Mesenchymal stem cell (in vitro differentiated cells and primary cell): Measurements from ENCODE around the gene TALDO1.

Experiments used
- DNase-seq: peaks from one replicate; pipeline ENCODE4 v3.0.0-alpha.2; 2013
- H2AFZ ChIP-seq: one replicate; pipeline ENCODE4 v1.6.1; 2013; ENCODE audit warnings: low read depth, mild to moderate bottlenecking, control low read depth, inconsistent platforms, low read length, moderate library complexity
- H2AK5ac ChIP-seq: 2 replicates; pipeline ENCODE4 v1.6.1; 2013; ENCODE audit warnings: low read length, moderate library complexity, mild to moderate bottlenecking, inconsistent platforms; ENCODE audit not compliant: severe bottlenecking
- H2BK120ac ChIP-seq: one replicate; pipeline ENCODE4 v1.6.1; 2013; ENCODE audit warnings: low read depth, mild to moderate bottlenecking, inconsistent platforms, low read length, moderate library complexity
- H2BK12ac ChIP-seq, 2 experiments: one replicate each; pipeline ENCODE4 v1.6.1; 2013; ENCODE audit warnings: inconsistent platforms in 2 of 2, low read length in 2 of 2, mild to moderate bottlenecking in 2 of 2, moderate library complexity in 2 of 2, control low read depth in 1 of 2
- H2BK15ac ChIP-seq: one replicate; pipeline ENCODE4 v1.6.1; 2013; ENCODE audit warnings: mild to moderate bottlenecking, low read depth, inconsistent platforms; ENCODE audit not compliant: poor library complexity, severe bottlenecking
- H2BK5ac ChIP-seq: 2 replicates; pipeline ENCODE4 v1.6.1; 2013; ENCODE audit warnings: low read depth, mild to moderate bottlenecking, low read length, control low read depth, inconsistent platforms; ENCODE audit not compliant: poor library complexity, severe bottlenecking
- H3K14ac ChIP-seq, 2 experiments: one replicate each; pipeline ENCODE4 v1.6.1; 2013; ENCODE audit warnings: inconsistent platforms in 2 of 2, low read length in 2 of 2, control low read depth in 1 of 2, mild to moderate bottlenecking in 1 of 2, moderate library complexity in 1 of 2
- H3K18ac ChIP-seq, 2 experiments: one replicate each; pipeline ENCODE4 v1.6.1; 2013; ENCODE audit warnings: inconsistent platforms in 2 of 2, low read length in 2 of 2, control low read depth in 1 of 2, low read depth in 1 of 2, mild to moderate bottlenecking in 1 of 2
- H3K23ac ChIP-seq, 2 experiments: one replicate each; pipeline ENCODE4 v1.6.1; 2013; ENCODE audit warnings: inconsistent platforms in 2 of 2, low read length in 2 of 2, mild to moderate bottlenecking in 2 of 2, moderate library complexity in 2 of 2, control low read depth in 1 of 2
- H3K27ac ChIP-seq: 2 replicates; pipeline ENCODE4 v1.5.1; 2013; ENCODE audit warnings: mild to moderate bottlenecking, moderate library complexity, low read length, control low read depth, inconsistent platforms; ENCODE audit not compliant: poor library complexity, severe bottlenecking
- H3K27me3 ChIP-seq, 2 experiments: 2 replicates each; pipeline versions ENCODE4 v1.6.1 to v1.7.0; 2013; ENCODE audit warnings: low read length in 2 of 2, mild to moderate bottlenecking in 2 of 2, moderate library complexity in 2 of 2, control low read depth in 1 of 2, inconsistent platforms in 1 of 2; ENCODE audit not compliant: control insufficient read depth in 1 of 2, insufficient read depth in 1 of 2
- H3K36me3 ChIP-seq, 2 experiments: 2 replicates each; pipeline versions ENCODE4 v1.6.1 to v1.7.0; 2013; ENCODE audit warnings: low read length in 2 of 2, control low read depth in 1 of 2, inconsistent platforms in 1 of 2, low read depth in 1 of 2, mild to moderate bottlenecking in 1 of 2; ENCODE audit not compliant: insufficient read depth in 2 of 2, control insufficient read depth in 1 of 2
- H3K4ac ChIP-seq, 2 experiments: one replicate each; pipeline ENCODE4 v1.6.1; 2013; ENCODE audit warnings: inconsistent platforms in 2 of 2, low read length in 2 of 2, mild to moderate bottlenecking in 2 of 2, moderate library complexity in 2 of 2, control low read depth in 1 of 2, low read depth in 1 of 2
- H3K4me1 ChIP-seq: 2 replicates; pipeline ENCODE4 v1.6.1; 2013; ENCODE audit warnings: low read depth, low read length, control low read depth; ENCODE audit not compliant: control insufficient read depth, insufficient read depth
- H3K4me2 ChIP-seq: 2 replicates; pipeline ENCODE4 v1.6.1; 2013; ENCODE audit warnings: low read length, mild to moderate bottlenecking, inconsistent platforms; ENCODE audit not compliant: poor library complexity, severe bottlenecking
- H3K4me3 ChIP-seq, 2 experiments: 2 replicates each; pipeline versions ENCODE4 v1.5.1 to v1.7.0; 2013; ENCODE audit warnings: low read length in 2 of 2, mild to moderate bottlenecking in 2 of 2, control low read depth in 1 of 2, low read depth in 1 of 2; ENCODE audit not compliant: insufficient read depth in 1 of 2
- H3K79me1 ChIP-seq: replicated peaks from 2 replicates; pipeline ENCODE4 v1.6.1; 2013; ENCODE audit warnings: mild to moderate bottlenecking, control low read depth, low read length, inconsistent platforms; ENCODE audit not compliant: poor library complexity, severe bottlenecking
- H3K9ac ChIP-seq: 2 replicates; pipeline ENCODE4 v1.7.0; 2013; ENCODE audit warnings: mild to moderate bottlenecking, low read length, moderate library complexity
- H3K9me3 ChIP-seq: 2 replicates; pipeline ENCODE4 v1.7.0; 2013; ENCODE audit warnings: mild to moderate bottlenecking, low read length; ENCODE audit not compliant: control insufficient read depth
- H4K8ac ChIP-seq: one replicate; pipeline ENCODE4 v1.6.1; 2013; ENCODE audit warnings: inconsistent platforms, mild to moderate bottlenecking, low read length, moderate library complexity
- H4K91ac ChIP-seq: one replicate; pipeline ENCODE4 v1.6.1; 2013; ENCODE audit warnings: mild to moderate bottlenecking, low read length, inconsistent platforms
- WGBS: methylation state at CpG from one replicate; pipeline ENCODE4 v1.1.7; 2013; ENCODE audit warnings: mixed read lengths; 5-methylcytosine and 5-hydroxymethylcytosine counted together

The TALDO1 gene

GRCh38 chr11:776561-777287, 29.5 kb downstream of the TALDO1 start:
- no peaks in the 10 kb centered on the region for H3K27me3 ChIP-seq
- DNase-seq = peak; percentile 52
- peak overlapping the region; percentile 93 for H3K9ac ChIP-seq

GRCh38 chr11:777288-778255, 30.3 kb downstream of the TALDO1 start, which contains the start of gene GATD1:
Gene GATD1, minus strand, starts transcription at chr11:777487. Its CDS starts 25 bp downstream, at chr11:777462.
- peak within 1 kb of the TSS; percentile 84 for H2BK120ac ChIP-seq
- peak within 1 kb of the TSS; percentile 92 for H3K4me2 ChIP-seq
- H3K14ac ChIP-seq = peak within 1 kb of the TSS in 1 of 2 experiments; percentile 100
- H2BK5ac ChIP-seq = peak within 1 kb of the TSS; percentile 85
- no peaks in the 10 kb centered on the region for H3K9me3 ChIP-seq
- H3K36me3 ChIP-seq = peaks cover 35 to 50% of the 10 kb centered on the region in 2 experiments
- peak within 1 kb of the TSS; percentile 96 for H4K8ac ChIP-seq
- H2AFZ ChIP-seq = peak within 1 kb of the TSS; percentile 60
- H3K79me1 ChIP-seq = peaks cover 28% of the 10 kb centered on the region
- H3K23ac ChIP-seq = peak within 1 kb of the TSS; percentile 64 to 95
- peak within 1 kb of the TSS; percentile 71 to 96 for H3K4ac ChIP-seq
- H3K4me1 ChIP-seq = peaks cover 51% of the 10 kb centered on the region
- no peak within 1 kb of the TSS for H3K27ac ChIP-seq
- H2BK12ac ChIP-seq = peak within 1 kb of the TSS; percentile 30 to 83
- peak; percentile 83 for DNase-seq
- H3K18ac ChIP-seq = peak within 1 kb of the TSS; percentile 94 to 96
- H4K91ac ChIP-seq = peak within 1 kb of the TSS; percentile 97
- peak within 1 kb of the TSS; percentile 93 to 96 for H3K4me3 ChIP-seq
- peak within 1 kb of the TSS; percentile 93 for H3K9ac ChIP-seq
- peak within 1 kb of the TSS; percentile 98 for H2BK15ac ChIP-seq
- WGBS = 3% methylated on average over 82 of the region's 110 CpGs
- H2AK5ac ChIP-seq = peak within 1 kb of the TSS; percentile 57
- H3K27me3 ChIP-seq = no peaks in the 10 kb centered on the region

More at GRCh38 chr11:776561-777287, 29.5 kb downstream of the TALDO1 start:
- peaks cover 41 to 59% of the 10 kb centered on the region in 2 experiments for H3K36me3 ChIP-seq
- H4K8ac ChIP-seq = peak overlapping the region; percentile 96
- H3K14ac ChIP-seq = peak overlapping the region in 1 of 2 experiments; percentile 100
- peak overlapping the region; percentile 98 for H2BK15ac ChIP-seq
- peak overlapping the region; percentile 81 to 96 for H3K18ac ChIP-seq
- peak overlapping the region in 1 of 2 experiments; percentile 83 for H2BK12ac ChIP-seq
- no peak overlapping the region for H3K27ac ChIP-seq
- peak overlapping the region; percentile 83 for H4K91ac ChIP-seq
- no peaks in the 10 kb centered on the region for H3K9me3 ChIP-seq
- H3K79me1 ChIP-seq = peaks cover 33% of the 10 kb centered on the region
- peak overlapping the region; percentile 57 for H2AK5ac ChIP-seq
- peak overlapping the region; percentile 58 for H2BK120ac ChIP-seq
- peak overlapping the region; percentile 93 to 96 for H3K4me3 ChIP-seq
- peak overlapping the region; percentile 92 for H3K4me2 ChIP-seq
- H2BK5ac ChIP-seq = peak overlapping the region; percentile 85
- H3K4ac ChIP-seq = peak overlapping the region; percentile 71 to 96
- 1% methylated on average over 34 of the region's 65 CpGs for WGBS
- H2AFZ ChIP-seq = peak overlapping the region; percentile 18
- peaks cover 53% of the 10 kb centered on the region for H3K4me1 ChIP-seq
- H3K23ac ChIP-seq = peak overlapping the region in 1 of 2 experiments; percentile 30

DNA sequence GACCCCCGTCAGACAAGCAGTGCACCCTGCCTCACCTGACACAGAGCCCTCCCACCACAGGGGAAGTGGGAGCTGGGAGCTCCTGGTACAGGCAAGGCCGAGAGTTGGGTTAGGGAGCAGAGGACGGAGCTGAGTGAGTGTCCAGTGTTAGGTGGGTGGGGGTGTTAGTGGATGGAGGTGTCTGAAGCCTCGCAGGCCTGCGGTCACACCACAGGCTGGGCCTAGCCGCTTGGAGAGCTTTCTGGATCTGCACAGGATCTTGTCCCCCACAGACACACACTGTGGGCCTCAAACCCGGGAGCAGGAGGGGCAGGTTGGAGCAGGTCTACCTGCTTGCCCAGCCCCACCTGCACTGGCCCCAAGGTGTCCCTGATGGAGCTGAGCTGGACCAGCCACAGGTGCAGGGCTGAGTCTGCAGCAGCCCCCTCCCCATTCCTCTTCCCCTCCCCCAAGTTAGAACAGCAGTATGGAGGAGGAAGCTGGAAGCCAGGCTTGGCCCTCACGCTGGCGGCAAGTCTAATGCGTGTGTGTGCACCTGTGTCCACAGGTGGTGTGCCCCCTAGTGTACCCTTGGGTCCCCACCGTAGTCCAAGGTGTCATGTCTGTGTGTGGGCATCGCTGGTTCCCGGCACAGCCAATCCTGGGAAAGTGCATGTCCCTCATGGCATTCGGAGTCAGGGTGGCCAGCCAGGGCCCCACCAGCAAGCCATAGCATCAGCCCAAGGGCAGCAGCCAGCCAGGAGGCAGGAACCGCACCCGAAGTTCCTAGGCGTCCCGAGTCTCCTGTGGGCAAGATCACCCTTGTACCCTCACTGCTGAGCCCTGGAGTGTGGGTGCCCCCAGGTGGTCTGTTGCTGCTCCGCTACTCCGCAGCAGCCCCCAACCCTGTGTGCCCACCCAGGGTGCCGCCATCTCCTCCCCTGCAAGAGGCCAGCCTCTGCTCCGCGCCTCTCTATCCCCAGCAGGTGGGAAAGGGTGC, 32.0 kb downstream of the TALDO1 start:
- no peak overlapping the region for H3K9ac ChIP-seq

More for the DNA sequence above, 32.0 kb downstream of the TALDO1 start:
- Histone ChIP-seq H3K27ac (no peak overlapping the region), H2AFZ (no peak overlapping the region), H3K18ac (peak overlapping the region in 1 of 2 experiments; percentile 18), H3K4me2 (no peak overlapping the region), H3K79me1 (peaks cover 20% of the 10 kb centered on the region), H3K9me3 (no peaks in the 10 kb centered on the region), H3K27me3 (no peaks in the 10 kb centered on the region), H2AK5ac (no peak overlapping the region), H2BK5ac (no peak overlapping the region), H2BK120ac (no peak overlapping the region), H2BK15ac (no peak overlapping the region), H3K4me3 (no peak overlapping the region), H4K8ac (no peak overlapping the region), H3K4me1 (peaks cover 47% of the 10 kb centered on the region), H3K14ac (no peak overlapping the region), H3K36me3 (peaks cover 23 to 33% of the 10 kb centered on the region in 2 experiments), H3K23ac (peak overlapping the region in 1 of 2 experiments; percentile 73), H3K4ac (peak overlapping the region in 1 of 2 experiments; percentile 14), H2BK12ac (no peak overlapping the region), H4K91ac (no peak overlapping the region)
- no peak for DNase-seq
- 98% methylated on average over 22 of the region's 23 CpGs for WGBS
